Measurements from ENCODE around the gene HELZ. TPM values are rescaled to one million over a fixed set of nuclear protein-coding genes. Genes with fewer than 3 reads are reported as not detected.

HELZ gene
- total and polyA plus RNA-seq, 2 experiments from 2014 or later: 27.6 to 31.7 TPM

GRCh38 chr17:67125924-67126323, 119.1 kb downstream of the HELZ start:
- H3K27me3 ChIP-seq: no peaks in the 10 kb centered on the region
- no peaks in the 10 kb centered on the region for H3K9me3 ChIP-seq (ENCODE audit: low read depth)
- H3K36me3 ChIP-seq: peaks cover 29% of the 10 kb centered on the region
- H3K4me3 ChIP-seq: no peak overlapping the region
- H3K4me1 ChIP-seq (ENCODE audit: low read depth): no peaks in the 10 kb centered on the region
- no peak for DNase-seq (ENCODE audit: low read depth in 1 of 2, low spot score in 1 of 2)
- TF ChIP-seq CTCF (IDR thresholded peaks at IDR 0.05; ENCODE audit: low read depth, low read length): no peak
- H3K27ac ChIP-seq: peak overlapping the region; percentile 9

GRCh38 chr17:67125417-67125816, 119.6 kb downstream of the HELZ start:
- Histone ChIP-seq H3K4me1 (ENCODE audit: low read depth) (no peaks in the 10 kb centered on the region), H3K4me3 (no peak overlapping the region), H3K9me3 (ENCODE audit: low read depth) (no peaks in the 10 kb centered on the region), H3K27ac (no peak overlapping the region), H3K36me3 (peaks cover 32% of the 10 kb centered on the region), H3K27me3 (no peaks in the 10 kb centered on the region)
- DNase-seq (ENCODE audit: low read depth in 1 of 2, low spot score in 1 of 2): peak in 1 of 2 donors; percentile 11
- no peak for TF ChIP-seq CTCF (IDR thresholded peaks at IDR 0.05; ENCODE audit: low read depth, low read length)

- Histone ChIP-seq H3K27ac (no peak overlapping the region), H3K4me3 (no peak overlapping the region), H3K27me3 (no peaks in the 10 kb centered on the region), H3K4me1 (ENCODE audit: low read depth) (no peaks in the 10 kb centered on the region), H3K36me3 (peaks cover 38% of the 10 kb centered on the region), H3K9me3 (ENCODE audit: low read depth) (no peaks in the 10 kb centered on the region)
- TF ChIP-seq CTCF (IDR thresholded peaks at IDR 0.05; ENCODE audit: low read depth, low read length): no peak
- no peak for DNase-seq (ENCODE audit: low read depth in 1 of 2, low spot score in 1 of 2)
Observed at GRCh38 chr17:67124450-67125148, 120.4 kb downstream of the HELZ start.

- Histone ChIP-seq H3K27me3 (no peaks in the 10 kb centered on the region), H3K4me1 (ENCODE audit: low read depth) (no peaks in the 10 kb centered on the region), H3K27ac (no peak overlapping the region), H3K4me3 (no peak overlapping the region), H3K36me3 (peaks cover 47% of the 10 kb centered on the region), H3K9me3 (ENCODE audit: low read depth) (no peaks in the 10 kb centered on the region)
- TF ChIP-seq CTCF (IDR thresholded peaks at IDR 0.05; ENCODE audit: low read depth, low read length): no peak
- DNase-seq (ENCODE audit: low read depth in 1 of 2, low spot score in 1 of 2): no peak
Observed at GRCh38 chr17:67123699-67124098, 121.3 kb downstream of the HELZ start.

GRCh38 chr17:67121316-67121891, 123.6 kb downstream of the HELZ start:
- no peak overlapping the region for H3K4me3 ChIP-seq
- peaks cover 44% of the 10 kb centered on the region for H3K36me3 ChIP-seq
- no peak overlapping the region for H3K27ac ChIP-seq

More at GRCh38 chr17:67121316-67121891, 123.6 kb downstream of the HELZ start:
- Histone ChIP-seq H3K27me3 (no peaks in the 10 kb centered on the region), H3K4me1 (ENCODE audit: low read depth) (no peaks in the 10 kb centered on the region), H3K9me3 (ENCODE audit: low read depth) (no peaks in the 10 kb centered on the region)
- no peak for TF ChIP-seq CTCF (IDR thresholded peaks at IDR 0.05; ENCODE audit: low read depth, low read length)
- DNase-seq (ENCODE audit: low read depth in 1 of 2, low spot score in 1 of 2): peak in 1 of 2 donors; percentile 29
